Tibial artery (tissue), 4 donors: ENCODE results near the gene CINP.

Source experiments
- DNase-seq, 2 donors: peaks; one replicate each; pipeline ENCODE4 v3.0.0-alpha.2; 2019
- H3K27ac ChIP-seq, 2 donors: fragments of 200-600 bp; sonication (generic) in 1 of 2; 1 replicate in 1 of 2; 2 replicates in 1 of 2; pipeline ENCODE4 v1.5.1; 2018 to 2019; ENCODE audit warnings: mild to moderate bottlenecking in 1 of 2
- H3K27me3 ChIP-seq, 2 donors: fragments of 200-600 bp; sonication (generic) in 1 of 2; one replicate each; pipeline versions ENCODE4 v1.5.1 to v1.6.0; 2016 to 2019
- H3K36me3 ChIP-seq, 3 donors: fragments of 200-600 bp; sonication (generic) in 2 of 3; one replicate each; pipeline ENCODE4 v1.5.1; 2016 to 2019; ENCODE audit warnings: mild to moderate bottlenecking in 2 of 3
- H3K4me1 ChIP-seq, 4 donors: fragments of 200-600 bp; sonication (generic) in 2 of 4; 1 replicate in 3 of 4; 2 replicates in 1 of 4; pipeline ENCODE4 v1.5.1; 2016 to 2019
- H3K4me3 ChIP-seq, 2 donors: fragments of 200-600 bp; sonication (generic) in 1 of 2; 1 replicate in 1 of 2; 2 replicates in 1 of 2; pipeline ENCODE4 v1.5.1; 2018 to 2019; ENCODE audit warnings: mild to moderate bottlenecking in 2 of 2
- H3K9me3 ChIP-seq, 3 donors: fragments of 200-600 bp; sonication (generic) in 1 of 3; one replicate each; pipeline ENCODE4 v1.5.1; 2016 to 2019
- intact Hi-C: fragments of 100-400 bp; cut with DNase I; formaldehyde crosslinking; loops from one replicate; pipeline ENCODE4 v1.15.0; 2023; ENCODE audit warnings: low total_unique reads
- TF ChIP-seq, protein P1 (sequence below), 2 experiments: fragments of 200-600 bp in 1 of 2; fragments of 450-650 bp in 1 of 2; IDR thresholded peaks; one replicate each; pipeline ENCODE4 v1.5.1; 2017 to 2019; ENCODE audit warnings: antibody characterized with exemption in 2 of 2, mild to moderate bottlenecking in 1 of 2, moderate library complexity in 1 of 2

Gene CINP

DNA sequence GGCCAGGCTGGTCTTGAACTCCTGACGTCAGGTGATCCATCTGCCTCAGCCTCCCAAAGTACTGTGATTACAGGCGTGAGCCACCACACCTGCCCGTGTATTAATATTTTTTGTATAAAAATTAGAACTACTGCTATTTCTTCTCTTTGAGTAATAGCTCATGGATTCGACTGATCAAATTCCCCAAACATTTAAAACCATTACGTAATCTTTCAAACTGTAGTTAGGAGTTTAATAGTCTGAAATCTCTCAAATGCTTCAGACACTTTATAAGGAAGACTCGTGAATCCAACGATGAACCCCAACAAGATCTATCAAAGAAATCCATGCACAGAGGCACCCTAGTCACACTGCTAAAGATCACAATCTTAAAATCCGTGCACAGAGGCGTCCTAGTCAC, 16.1 kb upstream of the CINP start:
- Histone ChIP-seq H3K9me3 (no peaks in the 10 kb centered on the region), H3K27ac (no peak overlapping the region), H3K36me3 (peaks cover 21 to 42% (median 34%) of the 10 kb centered on the region in 3 donors), H3K27me3 (no peaks in the 10 kb centered on the region), H3K4me1 (no peaks in the 10 kb centered on the region), H3K4me3 (no peak overlapping the region)
- DNase-seq = no peak
- intact Hi-C loops = no loop called here
- TF ChIP-seq, protein P1, sequence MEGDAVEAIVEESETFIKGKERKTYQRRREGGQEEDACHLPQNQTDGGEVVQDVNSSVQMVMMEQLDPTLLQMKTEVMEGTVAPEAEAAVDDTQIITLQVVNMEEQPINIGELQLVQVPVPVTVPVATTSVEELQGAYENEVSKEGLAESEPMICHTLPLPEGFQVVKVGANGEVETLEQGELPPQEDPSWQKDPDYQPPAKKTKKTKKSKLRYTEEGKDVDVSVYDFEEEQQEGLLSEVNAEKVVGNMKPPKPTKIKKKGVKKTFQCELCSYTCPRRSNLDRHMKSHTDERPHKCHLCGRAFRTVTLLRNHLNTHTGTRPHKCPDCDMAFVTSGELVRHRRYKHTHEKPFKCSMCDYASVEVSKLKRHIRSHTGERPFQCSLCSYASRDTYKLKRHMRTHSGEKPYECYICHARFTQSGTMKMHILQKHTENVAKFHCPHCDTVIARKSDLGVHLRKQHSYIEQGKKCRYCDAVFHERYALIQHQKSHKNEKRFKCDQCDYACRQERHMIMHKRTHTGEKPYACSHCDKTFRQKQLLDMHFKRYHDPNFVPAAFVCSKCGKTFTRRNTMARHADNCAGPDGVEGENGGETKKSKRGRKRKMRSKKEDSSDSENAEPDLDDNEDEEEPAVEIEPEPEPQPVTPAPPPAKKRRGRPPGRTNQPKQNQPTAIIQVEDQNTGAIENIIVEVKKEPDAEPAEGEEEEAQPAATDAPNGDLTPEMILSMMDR (IDR thresholded peaks at IDR 0.05) = no peak

DNA sequence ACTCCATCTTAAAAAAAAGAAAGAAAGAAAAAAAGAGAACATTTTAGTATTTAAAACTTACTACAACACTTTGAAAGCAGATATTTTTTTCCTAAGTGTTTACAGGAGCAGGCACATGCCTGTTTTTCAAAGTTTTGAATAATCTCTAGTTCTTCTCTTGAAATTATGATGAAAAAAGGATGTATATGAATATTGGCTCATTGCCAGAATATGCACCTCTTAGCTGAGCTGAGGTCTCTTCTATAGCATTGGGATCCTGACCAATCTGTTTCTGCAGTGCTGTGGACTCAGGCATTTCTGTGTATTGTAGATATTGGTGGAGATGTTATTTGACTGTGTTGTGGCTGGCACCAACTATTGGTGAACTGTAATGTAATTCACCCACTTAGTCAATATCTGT, 15.0 kb upstream of the CINP start:
- intact Hi-C loops = no loop called here
- no peaks in the 10 kb centered on the region for H3K27me3 ChIP-seq
- no peaks in the 10 kb centered on the region for H3K4me1 ChIP-seq
- H3K9me3 ChIP-seq = no peaks in the 10 kb centered on the region
- no peak overlapping the region for H3K4me3 ChIP-seq
- no peak overlapping the region for H3K27ac ChIP-seq
- TF ChIP-seq, protein P1 (IDR thresholded peaks at IDR 0.05) = no peak
- H3K36me3 ChIP-seq = peaks cover 21 to 41% (median 34%) of the 10 kb centered on the region in 3 donors
- no peak for DNase-seq

DNA sequence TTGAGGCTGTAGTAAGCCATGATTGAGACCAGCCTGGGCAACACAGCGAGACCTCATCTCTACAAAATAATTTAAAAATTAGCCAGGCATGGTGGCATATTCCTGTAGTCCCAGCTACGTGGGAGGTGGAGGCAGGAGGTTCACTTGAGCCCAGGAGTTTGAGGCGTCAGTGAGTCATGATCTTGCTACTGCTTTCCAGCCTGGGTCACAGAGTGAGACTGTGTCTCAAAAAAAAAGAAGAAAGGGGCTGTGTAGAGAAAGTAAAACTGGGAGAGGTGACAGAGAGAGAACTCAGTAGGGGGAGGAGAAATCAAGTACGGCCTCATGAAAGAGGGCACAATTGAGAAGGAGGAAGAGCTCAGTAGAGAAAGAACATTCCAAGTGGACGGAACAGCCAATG, 12.4 kb upstream of the CINP start:
- H3K4me1 ChIP-seq = peaks cover 0 to 7% (median 0%) of the 10 kb centered on the region in 4 donors
- H3K36me3 ChIP-seq = peaks cover 16 to 34% (median 34%) of the 10 kb centered on the region in 3 donors
- intact Hi-C loops = no loop called here
- H3K4me3 ChIP-seq = no peak overlapping the region
- H3K9me3 ChIP-seq = no peaks in the 10 kb centered on the region
- TF ChIP-seq, protein P1 (IDR thresholded peaks at IDR 0.05) = no peak
- no peaks in the 10 kb centered on the region for H3K27me3 ChIP-seq
- no peak for DNase-seq
- no peak overlapping the region for H3K27ac ChIP-seq

DNA sequence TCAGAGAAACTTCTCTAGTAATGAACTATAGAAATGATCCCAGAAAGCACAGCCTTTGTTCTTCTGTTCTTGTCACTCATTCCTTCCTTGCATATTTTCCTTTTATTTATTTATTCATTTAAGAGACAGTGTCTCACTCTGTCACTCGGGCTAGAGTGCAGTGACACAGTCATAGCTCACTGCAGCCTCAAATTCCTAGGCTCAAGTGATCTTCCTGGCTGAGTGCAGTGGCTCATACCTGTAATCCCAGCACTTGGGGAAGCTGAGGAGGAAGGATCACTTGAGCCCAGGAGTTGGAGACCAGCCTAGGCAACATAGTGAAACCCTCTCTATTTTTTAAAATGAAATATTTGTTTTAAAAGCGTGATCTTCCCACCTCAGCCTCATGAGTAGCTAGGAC, 11.6 kb upstream of the CINP start:
- TF ChIP-seq, protein P1 (IDR thresholded peaks at IDR 0.05) = no peak
- Histone ChIP-seq H3K27ac (no peak overlapping the region), H3K27me3 (no peaks in the 10 kb centered on the region), H3K4me1 (peaks cover 0 to 7% (median 0%) of the 10 kb centered on the region in 4 donors), H3K9me3 (no peaks in the 10 kb centered on the region), H3K4me3 (no peak overlapping the region), H3K36me3 (peaks cover 9 to 26% (median 25%) of the 10 kb centered on the region in 3 donors)
- intact Hi-C loops = no loop called here
- DNase-seq = no peak

DNA sequence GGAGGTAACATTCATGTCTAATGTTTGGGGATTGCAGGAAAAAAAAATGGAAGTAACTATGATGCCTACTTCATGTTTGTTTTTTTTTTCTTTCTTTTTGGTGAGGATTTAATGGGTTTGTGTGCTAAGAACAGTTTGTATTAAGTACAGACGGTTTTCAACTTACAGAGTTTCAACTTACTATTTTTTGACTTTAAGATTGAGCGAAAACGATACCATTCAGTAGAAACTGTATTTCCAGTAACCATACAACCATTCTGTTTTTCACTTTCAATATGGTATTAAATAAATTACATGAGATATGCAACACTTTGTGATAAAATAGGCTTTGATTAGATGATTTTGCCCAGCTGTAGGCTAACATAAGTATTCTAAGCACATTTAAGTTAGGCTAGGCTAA, 10.4 kb upstream of the CINP start:
- Histone ChIP-seq H3K27me3 (no peaks in the 10 kb centered on the region), H3K4me1 (peaks cover 0 to 7% (median 0%) of the 10 kb centered on the region in 4 donors), H3K4me3 (no peak overlapping the region), H3K36me3 (peaks cover 0 to 17% (median 16%) of the 10 kb centered on the region in 3 donors), H3K27ac (no peak overlapping the region), H3K9me3 (no peaks in the 10 kb centered on the region)
- DNase-seq = no peak
- intact Hi-C loops = no loop called here
- TF ChIP-seq, protein P1 (IDR thresholded peaks at IDR 0.05) = no peak

DNA sequence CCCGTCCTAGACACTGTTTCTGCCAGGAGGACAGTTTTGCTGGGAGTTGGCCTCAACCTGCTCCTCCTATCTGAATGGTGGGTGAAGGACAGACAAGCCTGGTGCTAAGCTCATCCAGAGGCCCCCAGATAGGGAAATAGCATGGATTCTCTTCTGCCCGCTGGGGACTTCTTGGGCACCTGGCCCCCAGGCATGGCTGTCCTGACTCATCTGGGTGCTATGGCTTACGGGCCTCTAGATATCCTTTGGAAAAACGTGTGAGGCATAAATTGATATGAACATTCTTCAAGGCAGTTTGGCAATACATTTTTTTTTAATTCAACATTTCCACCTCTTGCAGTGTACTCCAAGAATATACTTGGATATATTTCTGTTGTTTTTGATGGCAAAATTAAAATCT, 8.7 kb upstream of the CINP start:
- H3K4me3 ChIP-seq = no peak overlapping the region
- no peaks in the 10 kb centered on the region for H3K27me3 ChIP-seq
- TF ChIP-seq, protein P1 (IDR thresholded peaks at IDR 0.05) = no peak
- peaks cover 0 to 7% (median 0%) of the 10 kb centered on the region in 4 donors for H3K4me1 ChIP-seq
- H3K27ac ChIP-seq = no peak overlapping the region
- no peak for DNase-seq
- peaks cover 0 to 6% (median 4%) of the 10 kb centered on the region in 3 donors for H3K36me3 ChIP-seq
- intact Hi-C loops = no loop called here
- H3K9me3 ChIP-seq = no peaks in the 10 kb centered on the region
